GDM1 (cell line): ENCODE results near the gene PSMG3.
"Not testable (repeated sequence)": the region's sequence is repeated elsewhere in the genome, so short reads cannot be mapped to it uniquely, and the experiment has no call there.

Experiments used
- DNase-seq: peaks from one replicate; lab custom pipeline; 2025; lab: John Stamatoyannopoulos, UW

PSMG3 gene

GRCh38 chr7:1596181-1597043 is 26.6 kb upstream of the PSMG3 start:
- DNase-seq = no peak

GRCh38 chr7:1595636-1596035 is 25.8 kb upstream of the PSMG3 start:
- no peak for DNase-seq

GRCh38 chr7:1595027-1595426 is 25.2 kb upstream of the PSMG3 start:
- no peak for DNase-seq

- no peak for DNase-seq
Observed at GRCh38 chr7:1593904-1594421, 24.1 kb upstream of the PSMG3 start.

GRCh38 chr7:1593091-1593866 is 23.4 kb upstream of the PSMG3 start:
- no peak for DNase-seq

GRCh38 chr7:1592299-1592871 is 22.6 kb upstream of the PSMG3 start:
- no peak for DNase-seq

GRCh38 chr7:1591876-1592275 is 22.0 kb upstream of the PSMG3 start:
- DNase-seq = no peak

- DNase-seq = no peak
Observed at GRCh38 chr7:1591396-1591795, 21.6 kb upstream of the PSMG3 start.

GRCh38 chr7:1590887-1591286 is 21.1 kb upstream of the PSMG3 start:
- no peak for DNase-seq

- no peak for DNase-seq
Observed at GRCh38 chr7:1590476-1590875, 20.6 kb upstream of the PSMG3 start.

- no peak for DNase-seq
Observed at GRCh38 chr7:1588978-1589377, 19.1 kb upstream of the PSMG3 start.

GRCh38 chr7:1587738-1588137 is 17.9 kb upstream of the PSMG3 start:
- no peak for DNase-seq

GRCh38 chr7:1586827-1587705 is 17.2 kb upstream of the PSMG3 start:
- no peak for DNase-seq

- DNase-seq = no peak
Observed at GRCh38 chr7:1586126-1586826, 16.4 kb upstream of the PSMG3 start.

- no peak for DNase-seq
Observed at GRCh38 chr7:1585142-1585981, 15.5 kb upstream of the PSMG3 start.

- no peak for DNase-seq
Observed at GRCh38 chr7:1584700-1585099, 14.9 kb upstream of the PSMG3 start.

- not testable (repeated sequence) for DNase-seq
Observed at GRCh38 chr7:1583241-1583930, 13.6 kb upstream of the PSMG3 start.

GRCh38 chr7:1580422-1581030 is 10.7 kb upstream of the PSMG3 start:
- no peak for DNase-seq
